GM12872 (cell line): ENCODE results near the gene NR6A1.

Experiments used
- CTCF ChIP-seq: IDR thresholded peaks from 3 replicates; pipeline ENCODE4 v1.5.1; 2011; ENCODE audit warnings: low read depth, mild to moderate bottlenecking, low read length, moderate library complexity; ENCODE audit not compliant: insufficient read depth

NR6A1 gene

GRCh38 chr9:124569942-124570341 lies 201.2 kb downstream of the NR6A1 start:
- TF ChIP-seq CTCF: no peak

GRCh38 chr9:124567362-124567761 lies 203.7 kb downstream of the NR6A1 start:
- TF ChIP-seq CTCF: no peak

GRCh38 chr9:124562328-124562727 lies 208.8 kb downstream of the NR6A1 start:
- TF ChIP-seq CTCF: no peak

GRCh38 chr9:124559871-124560270 lies 211.2 kb downstream of the NR6A1 start:
- no peak for TF ChIP-seq CTCF

GRCh38 chr9:124558777-124559470 lies 212.2 kb downstream of the NR6A1 start:
- TF ChIP-seq CTCF: no peak

GRCh38 chr9:124557895-124558294 lies 213.2 kb downstream of the NR6A1 start:
- no peak for TF ChIP-seq CTCF

- TF ChIP-seq CTCF: no peak
Measured at GRCh38 chr9:124555043-124555442, 216.1 kb downstream of the NR6A1 start.
